HG03139 (cell line): ENCODE measurements around the gene SLC44A3.

Source experiments
- ATAC-seq: cut with Tn5 transposase; IDR thresholded peaks from one replicate; pipeline ENCODE4 v1.9.1; 2021; ENCODE audit not compliant: unreplicated experiment

Gene SLC44A3

DNA sequence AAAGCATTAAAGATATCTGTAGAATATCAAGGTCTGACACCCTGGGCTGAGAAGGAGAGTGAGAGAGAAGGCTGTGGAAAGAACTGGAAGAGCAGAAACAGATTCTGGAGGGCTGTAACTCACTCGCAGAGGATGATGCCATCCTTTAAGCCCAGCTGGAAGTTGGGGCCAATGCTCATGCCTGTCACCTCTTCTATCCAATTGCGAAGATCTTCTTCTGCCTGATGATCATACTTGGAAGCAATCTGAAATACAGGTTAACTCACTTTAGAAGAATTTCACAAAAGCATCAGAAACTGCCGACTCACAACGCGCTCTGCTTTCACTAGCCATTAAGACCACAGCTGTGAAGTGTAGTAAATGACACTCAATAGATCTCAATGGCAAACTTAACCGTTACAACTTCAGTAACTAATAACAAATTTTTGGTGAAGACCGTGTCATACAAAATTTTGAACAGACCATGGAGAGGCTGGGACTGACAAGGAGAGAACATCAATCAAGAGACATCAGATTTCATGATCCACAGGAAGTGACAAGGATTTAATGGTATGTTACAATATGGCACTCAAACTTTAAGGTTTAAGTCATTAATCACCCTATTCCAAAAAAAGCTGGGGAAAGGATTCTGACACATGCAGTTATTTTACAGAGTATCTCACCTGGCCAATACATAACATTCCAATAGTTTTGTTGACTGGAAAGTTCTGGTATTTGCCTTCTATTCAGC, 83.3 kb downstream of the SLC44A3 start:
- ATAC-seq, result no peak

DNA sequence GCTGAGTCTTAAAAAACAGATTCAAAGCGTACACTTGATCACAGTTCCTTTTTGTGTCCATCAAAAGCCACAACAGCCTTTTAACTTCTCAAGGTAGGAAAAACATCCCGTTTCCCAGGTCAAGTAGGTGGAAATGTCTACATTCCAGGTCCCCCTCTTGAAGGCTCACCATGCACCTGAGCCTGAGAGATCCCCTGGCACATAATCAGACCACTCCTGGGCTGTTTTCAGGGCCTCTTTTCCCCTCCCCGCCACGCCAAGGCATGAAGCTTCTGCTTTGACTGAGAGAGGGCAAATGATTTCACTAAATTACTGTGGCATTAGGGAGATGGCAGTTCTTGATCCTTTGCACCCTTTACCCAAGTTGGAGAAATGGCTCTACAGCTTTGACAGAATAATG, 85.0 kb downstream of the SLC44A3 start:
- no peak for ATAC-seq

DNA sequence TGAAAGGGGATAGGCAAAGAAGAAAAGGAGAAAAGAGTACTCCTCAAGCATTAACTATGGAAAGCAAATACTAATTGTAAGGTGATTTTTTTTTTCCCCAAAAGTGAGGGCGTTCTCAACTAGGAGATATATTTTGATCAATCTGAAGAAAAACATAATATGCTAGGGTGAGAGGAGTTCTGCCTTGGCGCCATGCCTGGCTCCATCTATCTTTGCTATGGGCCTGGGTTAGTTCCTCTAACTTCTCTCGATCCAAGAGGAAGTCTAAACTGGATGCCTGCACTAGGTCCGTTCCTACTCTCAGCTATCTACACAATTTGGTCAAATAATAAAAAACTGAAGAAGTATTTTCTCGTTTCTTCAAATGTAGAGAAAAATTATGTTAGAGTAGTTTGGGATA, 86.2 kb downstream of the SLC44A3 start:
- no peak for ATAC-seq

DNA sequence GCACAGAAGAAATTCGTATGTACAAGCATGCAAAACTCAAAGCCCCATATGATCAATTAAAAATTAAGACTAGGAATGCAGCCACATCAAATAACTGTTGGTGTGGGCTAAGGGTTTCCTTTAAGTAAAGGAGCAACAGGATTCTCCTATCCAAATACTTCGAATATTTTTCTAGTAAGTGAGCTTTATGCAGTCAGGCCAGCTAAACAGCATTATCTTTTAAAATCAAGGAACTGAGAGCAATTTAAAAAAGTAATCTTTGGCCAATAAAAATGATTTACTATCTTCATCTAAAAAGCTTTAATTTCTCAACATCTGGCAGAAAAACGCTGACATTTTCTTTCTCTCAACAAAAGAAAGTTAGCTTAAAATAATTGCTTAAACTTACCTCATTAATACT, 87.0 kb downstream of the SLC44A3 start:
- no peak for ATAC-seq

DNA sequence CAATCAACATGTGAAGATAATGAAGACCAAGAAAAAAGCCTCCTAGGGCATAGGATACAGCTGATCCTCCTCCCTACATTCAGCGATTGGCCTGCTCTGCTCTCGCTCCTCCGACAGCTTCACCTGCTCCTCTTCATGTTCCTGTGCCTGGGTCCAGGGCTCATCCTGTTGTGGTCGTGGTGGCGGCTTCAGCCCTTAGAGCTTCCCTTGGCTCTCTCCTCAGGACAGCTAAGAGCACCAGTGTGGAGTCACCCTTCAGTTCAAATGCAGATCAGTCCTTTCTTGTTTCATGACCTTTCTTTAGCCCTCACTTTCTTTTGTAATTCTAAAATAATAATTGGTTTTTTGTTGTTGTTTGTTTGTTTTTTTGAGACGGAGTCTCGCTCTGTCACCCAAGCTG, 88.0 kb downstream of the SLC44A3 start:
- ATAC-seq, result no peak

- ATAC-seq, result no peak
Measured at GRCh38 chr1:94908965-94909364, 88.8 kb downstream of the SLC44A3 start.

DNA sequence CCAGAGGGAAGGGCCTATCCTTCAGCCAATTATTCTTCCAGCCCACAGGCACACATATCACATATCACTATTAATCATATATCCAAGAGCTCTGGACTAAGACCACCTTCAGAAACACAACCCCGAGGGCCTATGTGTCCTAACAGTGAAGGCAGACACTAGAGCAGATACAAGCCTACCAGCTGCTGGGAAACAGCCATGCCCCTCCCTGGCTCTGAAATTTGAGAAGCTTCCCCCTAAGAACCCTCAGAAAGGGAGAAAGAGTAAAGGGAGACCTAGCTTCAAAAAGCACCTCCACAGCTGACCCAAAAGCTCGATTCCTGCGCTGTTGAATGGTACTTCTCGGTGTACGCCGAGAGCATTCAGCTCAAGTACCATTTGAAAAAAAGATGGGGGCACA, 89.3 kb downstream of the SLC44A3 start:
- no peak for ATAC-seq

DNA sequence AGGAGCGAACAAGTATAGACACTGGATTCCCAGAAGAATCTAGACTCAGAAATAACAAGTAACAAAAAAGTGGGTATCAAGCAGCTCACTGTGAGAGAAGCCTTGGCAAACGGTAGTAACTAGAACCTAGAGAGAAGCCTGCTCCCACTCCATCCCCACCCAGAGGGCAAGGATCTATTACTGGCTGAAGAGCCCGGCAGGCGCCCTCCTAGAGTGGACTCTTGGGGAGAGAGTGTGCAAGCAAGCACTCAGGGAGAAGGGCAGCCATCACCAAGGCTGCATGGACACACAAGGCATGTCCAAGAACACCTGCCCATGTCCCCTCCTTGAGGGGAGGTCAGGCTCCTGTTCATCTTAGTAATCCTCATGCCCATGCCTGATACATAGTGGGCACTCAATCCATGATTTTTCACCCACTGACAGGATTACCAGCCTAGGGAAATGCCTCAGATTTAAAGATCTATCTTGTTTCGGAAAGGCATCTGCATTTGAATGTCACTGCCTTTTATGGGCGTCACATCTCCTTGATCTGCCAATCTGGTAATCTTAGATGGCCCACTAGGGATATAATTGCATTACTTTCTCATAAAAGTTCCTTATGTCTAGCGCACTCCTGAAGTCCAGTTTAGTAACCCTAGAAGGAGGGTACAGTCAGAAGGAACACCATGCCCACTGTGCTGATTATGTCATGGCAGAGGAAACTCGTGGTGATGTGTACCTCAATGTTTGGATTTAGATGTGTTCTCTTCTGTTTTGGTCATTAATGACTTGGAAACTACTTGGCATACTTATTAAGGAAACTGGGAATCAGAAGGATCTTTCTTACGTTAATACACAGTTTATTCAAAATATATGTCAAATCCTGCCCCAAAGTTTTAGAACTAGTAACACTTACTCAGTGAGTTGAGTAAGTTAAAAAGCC, 92.4 kb downstream of the SLC44A3 start:
- ATAC-seq, result no peak

GRCh38 chr1:94917251-94917650, 97.1 kb downstream of the SLC44A3 start:
- ATAC-seq, result no peak

DNA sequence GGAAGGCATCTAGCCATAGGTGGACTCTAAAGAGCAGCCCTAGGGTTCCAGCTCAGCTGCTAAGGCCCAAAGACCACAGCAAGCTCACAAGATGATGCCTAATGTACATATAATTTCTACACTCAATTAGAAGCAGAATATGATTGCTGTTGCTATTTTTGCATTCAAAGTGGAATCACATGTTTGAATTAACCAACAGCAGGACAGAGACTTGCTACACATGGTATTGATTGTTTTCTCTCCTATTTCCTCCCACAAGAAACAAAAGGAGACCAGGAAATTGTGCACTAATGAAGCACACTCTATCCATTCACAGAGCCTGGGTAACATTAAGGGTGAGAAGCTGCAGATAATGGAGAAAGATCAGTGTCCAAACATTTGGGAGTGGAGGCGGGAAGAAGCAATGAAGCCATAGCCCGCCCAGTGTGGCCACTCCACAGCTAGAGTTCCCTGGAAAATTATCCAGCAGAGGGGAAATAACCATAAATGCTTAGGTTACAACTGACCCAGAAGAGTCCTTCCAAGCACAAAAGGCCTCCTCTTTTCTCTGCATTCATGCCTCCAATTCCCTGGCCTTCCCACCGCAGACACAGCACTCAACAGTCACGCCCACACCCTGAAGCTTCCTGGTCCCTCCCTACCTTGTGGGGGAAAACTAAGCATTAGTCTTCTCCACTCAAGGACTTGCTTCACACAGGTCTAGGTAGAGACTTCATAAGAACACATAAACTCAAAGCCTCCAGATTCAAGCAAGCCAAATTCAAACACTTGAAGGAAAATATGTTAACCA, 99.3 kb downstream of the SLC44A3 start:
- no peak for ATAC-seq

DNA sequence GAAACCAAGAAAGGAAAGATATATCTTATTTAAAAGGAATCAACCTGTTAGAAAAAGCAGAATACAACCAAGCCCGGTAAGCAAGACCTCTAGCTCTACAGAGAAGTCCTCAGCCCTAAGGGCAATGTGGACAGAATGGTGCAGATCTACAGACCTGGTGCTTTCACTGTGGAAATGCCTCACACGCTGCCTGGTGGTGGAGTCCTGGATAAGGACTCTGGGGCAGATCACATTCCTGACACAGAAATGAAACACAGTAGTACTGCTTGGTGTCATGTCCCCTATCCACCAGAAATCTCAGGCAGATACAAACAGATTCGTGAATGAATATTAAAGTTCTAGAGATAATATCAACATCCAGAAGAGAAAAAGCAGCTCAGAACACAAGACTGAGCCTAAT, 99.9 kb downstream of the SLC44A3 start:
- ATAC-seq, result no peak

GRCh38 chr1:94921977-94922376, 101.8 kb downstream of the SLC44A3 start:
- ATAC-seq, result no peak

- no peak for ATAC-seq
Measured at GRCh38 chr1:94922761-94923331, 102.7 kb downstream of the SLC44A3 start.

- no peak for ATAC-seq
Measured at GRCh38 chr1:94925004-94925403, 104.8 kb downstream of the SLC44A3 start.

- no peak for ATAC-seq
Measured at GRCh38 chr1:94925561-94926125, 105.5 kb downstream of the SLC44A3 start.

DNA sequence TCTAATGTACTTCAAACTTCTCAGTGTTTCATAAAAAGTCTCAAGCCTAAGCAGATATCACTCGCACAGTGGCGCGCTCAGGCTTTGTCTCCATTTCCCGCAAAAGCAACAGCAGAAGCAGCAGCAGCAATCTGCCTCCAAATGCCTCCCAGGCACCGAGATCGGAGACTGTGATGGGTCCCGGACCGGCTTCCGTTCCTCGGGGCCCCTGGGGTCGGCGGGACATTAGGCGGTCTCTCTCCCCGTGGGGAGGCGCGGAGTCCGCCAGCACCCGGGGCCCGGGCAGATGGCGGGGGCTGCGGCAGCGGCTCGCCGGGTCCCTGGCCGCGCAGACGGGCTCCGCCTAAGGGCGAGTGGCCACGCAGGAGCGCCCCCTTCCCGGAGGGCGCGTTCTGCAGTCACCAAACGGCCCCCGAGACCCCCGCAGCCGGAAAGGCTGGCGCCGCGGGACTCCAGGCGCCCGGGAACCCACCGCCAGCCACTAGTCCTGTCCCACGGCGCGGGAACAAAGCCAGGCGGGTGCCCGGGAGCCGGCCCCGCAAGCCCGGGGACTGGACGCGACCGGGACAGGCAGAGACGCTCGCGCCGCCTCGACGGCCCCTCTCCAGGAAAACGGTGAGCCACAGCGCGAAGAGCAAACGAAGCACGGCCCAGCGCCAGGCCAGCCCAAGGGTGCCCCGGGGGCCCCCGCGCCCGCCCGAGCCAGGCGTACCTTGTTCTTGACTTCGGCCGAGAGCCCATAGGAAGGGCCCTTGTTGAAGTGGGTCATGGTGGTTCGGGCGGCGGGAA, 106.2 kb downstream of the SLC44A3 start:
- ATAC-seq, result peak; percentile 17

DNA sequence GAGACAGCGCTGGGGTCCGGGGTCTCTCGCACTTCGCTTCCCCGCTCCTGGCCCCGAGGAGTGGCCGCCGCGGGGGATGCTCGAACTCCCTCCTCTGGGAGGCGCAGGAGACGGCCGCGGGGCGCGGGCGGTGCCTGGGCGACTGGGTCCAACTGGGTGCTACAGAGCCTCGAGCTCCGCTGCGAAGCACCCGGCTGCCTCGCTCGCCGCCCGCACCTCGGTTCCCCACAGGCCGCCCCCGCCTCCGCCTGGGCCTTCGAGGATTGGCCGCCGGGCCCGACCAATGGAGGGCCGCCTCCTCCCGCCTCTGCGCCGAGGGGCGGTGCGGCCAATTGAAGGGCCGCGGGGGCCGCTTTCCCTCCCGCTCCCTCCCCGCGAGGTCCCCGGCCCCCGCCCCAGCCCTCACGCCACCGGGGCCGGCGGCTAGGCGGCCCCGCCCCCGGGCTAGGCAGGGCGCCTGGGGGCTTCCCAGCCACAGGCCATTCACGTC, 106.8 kb downstream of the SLC44A3 start, which contains the start of gene CNN3:
CNN3 (minus strand) TSS at position 196 of the 490 bp plus-strand sequence. CDS start 216 bp downstream, outside the sequence.
- peak; percentile 72 for ATAC-seq

GRCh38 chr1:94927405-94928175, 107.4 kb downstream of the SLC44A3 start:
- no peak for ATAC-seq
